ENCODE results near the gene SSBP2. TPM values are rescaled to one million over a fixed set of nuclear protein-coding genes. Genes with fewer than 3 reads are reported as not detected.

SSBP2 gene
- total and polyA plus RNA-seq, 2 of the 8 experiments (the other 6 are each of a cell fraction or from before 2014, with no cell fraction given) = 21.5 to 36.2 TPM

DNA sequence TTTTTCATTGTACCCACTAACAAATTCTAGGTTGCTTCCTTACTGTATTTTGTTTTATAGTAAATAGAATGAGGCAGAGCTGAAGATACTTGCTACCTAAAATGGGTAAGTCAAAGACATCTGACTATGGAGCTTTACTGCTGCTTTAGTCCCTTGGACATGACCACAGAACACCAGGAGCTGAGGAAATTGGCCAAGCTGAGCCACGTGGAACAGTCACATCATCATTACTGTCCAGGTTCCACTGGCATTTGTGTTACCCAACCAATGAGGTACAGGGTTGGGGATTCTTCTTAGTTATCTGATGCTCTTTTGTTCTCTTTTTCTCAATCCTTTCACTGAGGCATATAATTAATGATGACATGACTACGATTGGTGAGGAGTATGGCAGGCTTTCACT, 47.1 kb downstream of the SSBP2 start:
- ChIA-PET POLR2A (ENCODE audit: partially characterized antibody) (no interaction called here), CTCF (ENCODE audit: partially characterized antibody) (no interaction called here)
- Histone ChIP-seq H3K56ac (replicated peaks; ENCODE audit: insufficient read length, low read depth, low read length) (no peak overlapping the region), H3K18ac (ENCODE audit: extremely low read depth, low read length) (no peak overlapping the region), H3K36me3 (ENCODE audit: control insufficient read depth in 2 of 4, insufficient read depth in 4 of 4, low read length in 3 of 4) (no peaks in the 10 kb centered on the region; a peak in 2 of 8 replicates), H3K4me3 (ENCODE audit: extremely low read depth in 1 of 4, insufficient read depth in 2 of 4, low read depth in 3 of 4, low read length in 4 of 4) (no peak overlapping the region), H2BK15ac (ENCODE audit: low read length) (no peak overlapping the region), H2BK5ac (ENCODE audit: low read depth, low read length) (no peak overlapping the region), H3K4me2 (ENCODE audit: insufficient read depth in 1 of 2, low read depth in 2 of 2, low read length in 2 of 2) (no peak overlapping the region), H2AFZ (ENCODE audit: low read length) (no peak overlapping the region), H2AK5ac (ENCODE audit: low read depth, low read length) (no peak overlapping the region), H3K14ac (ENCODE audit: insufficient read length) (no peak overlapping the region), H4K5ac (ENCODE audit: insufficient read length, low read depth, low read length) (no peak overlapping the region), H3K9ac (replicated peaks in 1 of 4; ENCODE audit: extremely low read depth in 1 of 4, low read depth in 3 of 4, low read length in 3 of 4) (no peak overlapping the region), H2BK12ac (ENCODE audit: low read depth, low read length) (no peak overlapping the region), H4K91ac (replicated peaks; ENCODE audit: insufficient read length, low read length) (no peak overlapping the region), H3K23ac (ENCODE audit: insufficient read length) (no peak overlapping the region), H4K20me1 (replicated peaks in 1 of 2; ENCODE audit: control insufficient read depth in 1 of 2, insufficient read depth in 2 of 2, low read length in 2 of 2) (no peaks in the 10 kb centered on the region), H4K8ac (ENCODE audit: extremely low read depth, insufficient read depth, low read length) (no peak overlapping the region), H3K9me3 (ENCODE audit: insufficient read depth in 2 of 2, low read depth in 1 of 2, low read length in 1 of 2) (peaks cover 0 to 4% of the 10 kb centered on the region in 2 experiments; a peak in 1 of 4 replicates), H3K27ac (ENCODE audit: low read depth, low read length) (no peak overlapping the region), H2BK20ac (ENCODE audit: low read length) (no peak overlapping the region), H3K79me2 (ENCODE audit: control insufficient read depth in 1 of 2, insufficient read depth in 2 of 2, low read length in 2 of 2) (no peaks in the 10 kb centered on the region), H2BK120ac (replicated peaks; ENCODE audit: low read depth, low read length) (no peak overlapping the region), H3K4me1 (replicated peaks in 1 of 4; ENCODE audit: control insufficient read depth in 3 of 4, insufficient read depth in 4 of 4, low read length in 3 of 4) (no peaks in the 10 kb centered on the region), H3K27me3 (replicated peaks in 1 of 4; ENCODE audit: control insufficient read depth in 3 of 4, extremely low read depth in 1 of 4, insufficient read depth in 3 of 4, low read length in 3 of 4) (no peaks in the 10 kb centered on the region), H3K79me1 (ENCODE audit: low read depth, low read length) (no peaks in the 10 kb centered on the region), H3K4ac (replicated peaks; ENCODE audit: insufficient read length, low read depth, low read length) (no peak overlapping the region), H3K23me2 (ENCODE audit: low read depth, low read length) (no peaks in the 10 kb centered on the region)
- DNase-seq (ENCODE audit: low read depth in 1 of 2, low spot score in 2 of 2) (no peak), FAIRE-seq (no peak)
- 83% methylated on average over 2 of the region's 2 CpGs; no CpG with 5 or more reads in 1 of the 2 experiments for WGBS, 2 experiments (ENCODE audit: extremely low coverage in 1 of 2, insufficient coverage in 1 of 2, insufficient read length in 1 of 2, insufficient replicate concordance in 2 of 2, low coverage in 1 of 2, low lambda C conversion rate in 2 of 2, missing lambda C conversion rate in 1 of 2)
- no peak for TF ChIP-seq POU5F1 (IDR thresholded peaks at IDR 0.05; ENCODE audit: low read depth, low read length)
- TF ChIP-seq RAD21 (IDR thresholded peaks at IDR 0.05 in 1 of 2, conservative IDR thresholded peaks at IDR 0.05 in 1 of 2; ENCODE audit: low read depth in 2 of 2, low read length in 2 of 2) = no peak
- no peak for TF ChIP-seq CEBPB (IDR thresholded peaks at IDR 0.05; ENCODE audit: low read depth, low read length)
- TF ChIP-seq MAX (IDR thresholded peaks at IDR 0.05) = no peak
- no peak for TF ChIP-seq ZNF274 (IDR thresholded peaks at IDR 0.05; ENCODE audit: borderline replicate concordance, extremely low read depth, low read length)
